Activated CD4-positive, alpha-beta T cell treated with anti-CD3 and anti-CD28 coated beads, Interleukin-2, amount 50 U/mL, for 1 hour (primary cell): ENCODE data around the gene ETV3L.
A peak's percentile ranks its signal among the peaks of the same experiment; 100 is the strongest.

Source experiments
- DNase-seq: peaks from one replicate; pipeline ENCODE4 v3.0.0-alpha.2; 2020

Gene ETV3L

GRCh38 chr1:157099633-157100009 lies at the start of gene ETV3L:
ETV3L (minus strand) TSS chr1:157099808; CDS start chr1:157099523, 285 bp downstream.
- DNase-seq: no peak

GRCh38 chr1:157147906-157148700 lies 48.5 kb upstream of the ETV3L start:
- DNase-seq: no peak

- no peak for DNase-seq
These were observed 47.4 kb upstream of the ETV3L start for GRCh38 chr1:157147037-157147436.

DNA sequence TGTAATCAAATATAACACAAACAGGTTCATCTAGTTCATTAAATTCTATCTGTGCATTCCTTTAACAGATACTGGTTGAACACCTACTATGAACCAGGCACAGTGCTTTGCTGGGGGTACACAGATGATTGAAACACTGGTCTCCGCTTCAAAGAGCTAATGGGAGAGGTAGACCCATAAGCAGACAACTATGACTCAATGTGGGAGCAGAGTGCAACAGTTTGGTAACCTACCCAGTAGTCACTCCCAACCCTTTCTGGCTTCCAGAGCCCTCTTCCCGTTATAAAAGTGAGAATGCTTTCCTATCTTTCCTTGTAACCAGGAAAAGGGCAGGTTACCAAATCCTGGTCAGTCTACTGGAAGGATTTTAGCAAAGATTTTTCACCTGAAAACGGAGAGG lies 46.6 kb upstream of the ETV3L start:
- DNase-seq: no peak

GRCh38 chr1:157145076-157145475 lies 45.5 kb upstream of the ETV3L start:
- DNase-seq: no peak

GRCh38 chr1:157144509-157144908 lies 44.9 kb upstream of the ETV3L start:
- no peak for DNase-seq

GRCh38 chr1:157142765-157143423 lies 43.3 kb upstream of the ETV3L start:
- no peak for DNase-seq

GRCh38 chr1:157142201-157142600 lies 42.6 kb upstream of the ETV3L start:
- DNase-seq: no peak

- DNase-seq: no peak
These were observed 41.7 kb upstream of the ETV3L start for GRCh38 chr1:157141212-157141855.

GRCh38 chr1:157140063-157140588 lies 40.5 kb upstream of the ETV3L start:
- no peak for DNase-seq

- DNase-seq: no peak
These were observed 39.6 kb upstream of the ETV3L start for GRCh38 chr1:157139052-157139715.

DNA sequence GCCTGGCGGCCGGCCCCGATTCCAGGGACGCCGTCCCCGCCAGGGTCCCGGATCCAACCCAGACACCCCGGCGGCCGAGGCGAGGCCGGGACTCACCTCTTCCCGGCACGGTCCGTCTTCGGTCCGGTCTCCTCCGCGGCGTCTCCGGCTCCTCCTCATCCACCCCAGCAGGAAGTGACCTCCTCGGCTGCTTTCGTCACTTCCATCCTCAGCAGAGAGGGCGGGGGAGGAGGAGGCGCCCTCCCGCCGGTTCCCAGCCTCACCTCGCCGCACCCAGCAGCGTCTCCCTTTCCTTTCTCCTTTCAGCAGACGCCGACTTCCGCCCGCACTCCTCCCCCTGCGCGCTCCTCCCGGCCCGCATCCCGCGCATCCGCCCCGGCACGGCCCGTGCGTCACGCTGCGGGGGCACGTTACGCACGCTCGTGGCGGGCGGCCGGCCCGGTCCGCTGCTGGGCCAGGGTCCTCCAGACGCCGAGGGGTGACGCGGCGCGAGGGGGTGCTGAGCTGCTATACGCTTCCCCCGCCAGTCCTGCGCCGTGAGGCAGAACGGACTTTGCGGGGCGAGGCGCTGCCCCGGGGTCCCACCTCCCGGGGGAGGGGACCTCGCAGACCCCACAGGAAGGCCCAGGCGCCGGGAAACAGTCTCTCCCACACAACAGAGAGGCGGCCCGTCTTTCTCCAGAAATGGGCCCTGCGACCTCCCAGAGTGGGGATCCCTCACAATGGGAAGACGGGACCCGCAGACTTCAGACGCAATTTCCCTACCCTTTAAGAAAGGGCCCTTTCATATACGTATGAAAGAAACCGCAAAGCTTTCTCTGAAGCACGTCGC lies 38.8 kb upstream of the ETV3L start, which contains the start of gene ETV3:
TSS of gene ETV3 (minus strand) at position 176 of the 832 bp plus-strand sequence. CDS start 2,043 bp downstream, outside the sequence.
- peak; percentile 82 for DNase-seq

GRCh38 chr1:157137408-157138219 lies 38.0 kb upstream of the ETV3L start:
- no peak for DNase-seq

DNA sequence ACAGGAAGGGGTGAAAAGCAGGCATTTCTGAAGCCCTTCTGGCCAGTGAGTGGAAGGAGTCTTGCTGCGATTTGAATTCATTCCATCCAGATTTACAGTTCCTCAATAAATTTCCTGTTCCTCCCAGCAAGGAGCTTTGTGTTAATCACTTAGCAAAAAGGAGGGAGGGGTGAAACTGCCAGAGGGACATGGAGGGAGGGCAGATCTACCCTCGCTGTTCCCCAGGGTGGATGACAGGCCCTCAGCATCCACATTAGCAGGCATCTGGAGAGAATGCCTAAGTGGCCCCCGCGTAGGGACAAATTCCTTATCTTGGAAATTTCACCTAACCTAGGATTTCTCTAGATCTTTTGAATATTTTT lies 37.4 kb upstream of the ETV3L start:
- DNase-seq: no peak

- DNase-seq: no peak
These were observed 36.5 kb upstream of the ETV3L start for GRCh38 chr1:157136133-157136532.

DNA sequence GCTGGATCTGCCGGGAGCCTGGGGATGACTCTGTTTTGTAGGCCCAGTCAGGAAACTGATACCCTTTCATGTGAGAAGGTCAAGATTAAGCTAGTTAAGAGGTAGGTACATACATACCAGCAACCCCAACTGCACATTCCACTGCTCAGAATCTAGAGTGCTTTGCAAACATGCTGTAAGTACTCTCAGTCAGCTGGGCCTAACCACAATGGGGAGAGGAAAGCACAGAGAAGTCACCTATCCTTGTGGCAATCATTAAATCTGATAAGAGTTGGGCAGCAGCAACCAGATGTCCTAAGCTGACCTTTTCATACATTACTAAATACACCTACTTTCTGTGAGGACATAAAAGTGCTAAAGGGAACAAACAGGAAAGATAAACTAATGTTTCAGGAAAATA lies 36.0 kb upstream of the ETV3L start:
- no peak for DNase-seq

DNA sequence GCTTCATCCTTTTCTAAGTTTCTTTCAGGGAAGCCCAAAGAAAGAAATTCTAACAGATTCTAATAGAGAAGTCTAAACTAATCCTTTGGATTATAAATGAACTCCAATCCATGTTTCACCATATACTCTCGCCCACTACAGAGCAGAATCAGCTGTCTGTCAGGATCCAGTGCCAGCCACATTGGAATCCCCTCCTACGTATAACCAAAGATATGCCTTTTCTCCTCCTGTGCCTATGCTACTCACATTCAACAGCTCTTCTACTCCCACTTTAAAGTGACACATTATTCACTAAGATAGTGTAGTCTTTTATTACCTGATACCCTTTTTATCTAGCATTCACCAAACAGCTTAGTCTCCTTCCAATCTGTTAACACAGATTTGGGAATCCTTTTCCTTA lies 35.5 kb upstream of the ETV3L start:
- DNase-seq: no peak

- DNase-seq: no peak
These were observed 34.8 kb upstream of the ETV3L start for GRCh38 chr1:157134442-157134841.

DNA sequence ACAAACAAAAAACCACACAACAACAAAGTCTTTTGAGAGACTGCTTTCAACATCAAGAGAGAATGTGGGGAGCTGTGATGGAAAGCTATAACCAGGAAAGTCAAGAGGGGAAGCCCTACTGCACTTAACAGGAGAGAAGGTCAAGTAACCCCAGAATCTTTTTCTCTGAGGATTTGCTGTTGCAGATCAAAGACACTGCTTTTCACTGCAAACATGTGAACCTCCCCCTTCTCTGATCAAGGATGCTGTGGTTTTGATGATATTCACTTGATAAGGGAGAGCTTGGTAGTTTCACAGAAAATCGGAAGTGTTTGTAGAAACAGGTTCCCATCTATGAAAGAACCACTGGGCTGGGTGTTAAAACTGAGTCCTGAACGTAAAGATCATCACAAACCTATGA lies 33.8 kb upstream of the ETV3L start:
- DNase-seq: no peak

- DNase-seq: no peak
These were observed 33.1 kb upstream of the ETV3L start for GRCh38 chr1:157132616-157133167.

- no peak for DNase-seq
These were observed 32.5 kb upstream of the ETV3L start for GRCh38 chr1:157132111-157132510.
